SU-DHL-6 (cell line): ENCODE measurements around the gene ABL2.
"Not testable (repeated sequence)": the region's sequence is repeated elsewhere in the genome, so short reads cannot be mapped to it uniquely, and the experiment has no call there.

Experiments
- H2AFZ ChIP-seq: fragments of 200-600 bp; sonication (generic); 2 replicates; pipeline ENCODE4 v1.6.1; 2014; ENCODE audit warnings: low read depth, mild to moderate bottlenecking, moderate library complexity, mixed read lengths, antibody characterized with exemption, low read length; ENCODE audit not compliant: severe bottlenecking
- H3F3A ChIP-seq: fragments of 200-600 bp; shearing (Covaris generic); 2 replicates; pipeline ENCODE4 v1.6.0; 2016; ENCODE audit warnings: antibody characterized with exemption, mild to moderate bottlenecking; ENCODE audit not compliant: insufficient read depth
- H3K27ac ChIP-seq: fragments of 200-600 bp; sonication (generic); 2 replicates; pipeline ENCODE4 v1.5.1; 2016; ENCODE audit warnings: low read depth, mild to moderate bottlenecking, low read length, moderate library complexity, mixed read lengths
- H3K27me3 ChIP-seq: fragments of 200-600 bp; sonication (generic), shearing (Covaris generic); 2 replicates; pipeline ENCODE4 v1.6.0; 2014; ENCODE audit warnings: mild to moderate bottlenecking, low read length
- H3K36me3 ChIP-seq: fragments of 200-600 bp; sonication (generic); 2 replicates; pipeline ENCODE4 v1.6.1; 2014; ENCODE audit warnings: mild to moderate bottlenecking, low read length, mixed read lengths
- H3K4me2 ChIP-seq: fragments of 300-600, 200-600 bp; shearing (Covaris generic), sonication (generic); 2 replicates; pipeline ENCODE4 v1.6.0; 2014; ENCODE audit warnings: low read length, low read depth, mild to moderate bottlenecking; ENCODE audit not compliant: poor library complexity, severe bottlenecking
- H3K4me3 ChIP-seq: fragments of 200-600 bp; sonication (generic); 2 replicates; pipeline ENCODE4 v1.5.1; 2014; ENCODE audit warnings: antibody characterized with exemption, low read length, mild to moderate bottlenecking, mixed read lengths; ENCODE audit not compliant: insufficient read depth, poor library complexity, severe bottlenecking
- H3K79me2 ChIP-seq: fragments of 200-600 bp; sonication (generic); 2 replicates; pipeline ENCODE4 v1.6.1; 2014; ENCODE audit warnings: mild to moderate bottlenecking, low read length, moderate library complexity; ENCODE audit not compliant: insufficient read depth
- H3K9ac ChIP-seq: fragments of 200-600 bp; sonication (generic); 2 replicates; pipeline ENCODE4 v1.7.0; 2014; ENCODE audit warnings: mild to moderate bottlenecking, low read length
- H3K9me2 ChIP-seq: fragments of 200-600 bp; sonication (generic); replicated peaks from 2 replicates; pipeline ENCODE4 v1.6.1; 2014; ENCODE audit warnings: low read length; ENCODE audit not compliant: insufficient read depth
- H3K9me3 ChIP-seq: fragments of 200-600 bp; sonication (generic); 2 replicates; pipeline ENCODE4 v1.6.1; 2014; ENCODE audit warnings: low read length, mixed read lengths; ENCODE audit not compliant: insufficient read depth
- H4K20me1 ChIP-seq: fragments of 200-600 bp; sonication (generic); 2 replicates; pipeline ENCODE4 v1.6.1; 2014; ENCODE audit warnings: low read depth, mild to moderate bottlenecking, antibody characterized with exemption, low read length, moderate library complexity, mixed read lengths
- CTCF ChIP-seq: fragments of 200-600 bp; sonication (generic); IDR thresholded peaks from one replicate; pipeline ENCODE4 v1.5.1; 2017; ENCODE audit warnings: antibody characterized with exemption, mild to moderate bottlenecking, low read length, moderate library complexity; ENCODE audit not compliant: insufficient read depth, poor library complexity, severe bottlenecking
- EZH2phosphoT487 ChIP-seq: fragments of 200-600 bp; sonication (generic), shearing (Covaris generic); conservative IDR thresholded peaks from 2 replicates; pipeline ENCODE4 v1.6.1; 2018; ENCODE audit warnings: mild to moderate bottlenecking, antibody characterized with exemption, low read length, moderate library complexity, mixed read lengths

Gene ABL2

GRCh38 chr1:179252606-179253005 is 23.1 kb upstream of the ABL2 start:
- H3K4me2 ChIP-seq, result no peak overlapping the region
- H3K27me3 ChIP-seq, result no peaks in the 10 kb centered on the region
- no peaks in the 10 kb centered on the region for H3K79me2 ChIP-seq
- H3K9me3 ChIP-seq, result no peaks in the 10 kb centered on the region
- H2AFZ ChIP-seq, result no peak overlapping the region
- H3K4me3 ChIP-seq, result no peak overlapping the region
- no peaks in the 10 kb centered on the region for H3K36me3 ChIP-seq
- H3F3A ChIP-seq, result no peaks in the 10 kb centered on the region
- no peak overlapping the region for H3K9ac ChIP-seq
- H3K9me2 ChIP-seq, result no peaks in the 10 kb centered on the region
- no peak overlapping the region for H3K27ac ChIP-seq
- no peak for TF ChIP-seq EZH2phosphoT487
- no peaks in the 10 kb centered on the region for H4K20me1 ChIP-seq

GRCh38 chr1:179251675-179252074 is 22.2 kb upstream of the ABL2 start:
- TF ChIP-seq CTCF, result no peak
- TF ChIP-seq EZH2phosphoT487, result no peak
- no peak overlapping the region for H3K4me3 ChIP-seq
- H3K27ac ChIP-seq, result no peak overlapping the region
- no peaks in the 10 kb centered on the region for H3K36me3 ChIP-seq
- H3K9ac ChIP-seq, result no peak overlapping the region
- H3K9me2 ChIP-seq, result no peaks in the 10 kb centered on the region
- no peaks in the 10 kb centered on the region for H3K9me3 ChIP-seq
- no peak overlapping the region for H3K4me2 ChIP-seq
- H4K20me1 ChIP-seq, result no peaks in the 10 kb centered on the region
- no peaks in the 10 kb centered on the region for H3K27me3 ChIP-seq
- no peaks in the 10 kb centered on the region for H3F3A ChIP-seq
- H3K79me2 ChIP-seq, result no peaks in the 10 kb centered on the region
- H2AFZ ChIP-seq, result no peak overlapping the region

- Histone ChIP-seq H3K9ac (no peak overlapping the region), H3F3A (no peaks in the 10 kb centered on the region), H3K9me3 (no peaks in the 10 kb centered on the region), H3K27me3 (no peaks in the 10 kb centered on the region), H4K20me1 (no peaks in the 10 kb centered on the region), H2AFZ (no peak overlapping the region), H3K4me2 (no peak overlapping the region), H3K27ac (no peak overlapping the region), H3K4me3 (no peak overlapping the region), H3K9me2 (no peaks in the 10 kb centered on the region), H3K79me2 (no peaks in the 10 kb centered on the region), H3K36me3 (no peaks in the 10 kb centered on the region)
- no peak for TF ChIP-seq EZH2phosphoT487
- no peak for TF ChIP-seq CTCF
These were observed 18.4 kb upstream of the ABL2 start for GRCh38 chr1:179247923-179248322.

- H3K27me3 ChIP-seq, H3K9ac ChIP-seq, H3K9me2 ChIP-seq, H3K36me3 ChIP-seq, H4K20me1 ChIP-seq, H3K9me3 ChIP-seq, H2AFZ ChIP-seq, H3K4me2 ChIP-seq, H3K4me3 ChIP-seq, H3F3A ChIP-seq, H3K27ac ChIP-seq, H3K79me2 ChIP-seq: not testable (repeated sequence)
These were observed 15.9 kb upstream of the ABL2 start for GRCh38 chr1:179245426-179245825.
